Measurements from ENCODE around the gene NHS.

The NHS gene

GRCh38 chrX:17432158-17432557 lies 57.2 kb downstream of the NHS start:
- TF ChIP-seq CTCF (IDR thresholded peaks at IDR 0.05; ENCODE audit: low read depth, low read length) = no peak
- H3K4me3 ChIP-seq (ENCODE audit: low read depth, low read length) = no peak overlapping the region

- H3K4me3 ChIP-seq (ENCODE audit: low read depth, low read length) = no peak overlapping the region
- no peak for TF ChIP-seq CTCF (IDR thresholded peaks at IDR 0.05; ENCODE audit: low read depth, low read length)
Observed at GRCh38 chrX:17433965-17434364, 59.0 kb downstream of the NHS start.

GRCh38 chrX:17435476-17435875 lies 60.5 kb downstream of the NHS start:
- TF ChIP-seq CTCF (IDR thresholded peaks at IDR 0.05; ENCODE audit: low read depth, low read length) = no peak
- H3K4me3 ChIP-seq (ENCODE audit: low read depth, low read length) = no peak overlapping the region

GRCh38 chrX:17438221-17438620 lies 63.2 kb downstream of the NHS start:
- no peak for TF ChIP-seq CTCF (IDR thresholded peaks at IDR 0.05; ENCODE audit: low read depth, low read length)
- H3K4me3 ChIP-seq (ENCODE audit: low read depth, low read length) = no peak overlapping the region

- H3K4me3 ChIP-seq (ENCODE audit: low read depth, low read length) = no peak overlapping the region
- TF ChIP-seq CTCF (IDR thresholded peaks at IDR 0.05; ENCODE audit: low read depth, low read length) = no peak
Observed at GRCh38 chrX:17440258-17440657, 65.3 kb downstream of the NHS start.

GRCh38 chrX:17440836-17441235 lies 65.8 kb downstream of the NHS start:
- H3K4me3 ChIP-seq (ENCODE audit: low read depth, low read length) = no peak overlapping the region
- no peak for TF ChIP-seq CTCF (IDR thresholded peaks at IDR 0.05; ENCODE audit: low read depth, low read length)

- no peak overlapping the region for H3K4me3 ChIP-seq (ENCODE audit: low read depth, low read length)
- no peak for TF ChIP-seq CTCF (IDR thresholded peaks at IDR 0.05; ENCODE audit: low read depth, low read length)
Observed at GRCh38 chrX:17441965-17442364, 67.0 kb downstream of the NHS start.

Data from WI38 (cell line).